ENCODE data around the gene EPHB2. TPM values are rescaled to one million over a fixed set of nuclear protein-coding genes. Genes with fewer than 3 reads are reported as not detected.

EPHB2 gene
- total and polyA plus RNA-seq, 2 of the 13 experiments (the other 11 are each of a cell fraction or from before 2014, with no cell fraction given) = 0.03 to 0.11 TPM

GRCh38 chr1:22809783-22810182 lies 99.1 kb downstream of the EPHB2 start:
- no peak overlapping the region for H2AFZ ChIP-seq (ENCODE audit: low read length)
- no peaks in the 10 kb centered on the region for H3K79me2 ChIP-seq (ENCODE audit: insufficient read depth, low read length)
- FAIRE-seq = no peak
- ATAC-seq = no peak
- no peak overlapping the region for H3K27ac ChIP-seq (ENCODE audit: extremely low read length, insufficient read depth, low read length)
- intact Hi-C loops (cut with micrococcal nuclease; ENCODE audit: unreplicated experiment) = no loop called here
- H3K4me3 ChIP-seq (replicated peaks in 1 of 3; ENCODE audit: insufficient read depth in 1 of 3, low read depth in 2 of 3, low read length in 3 of 3) = no peak overlapping the region
- BruUV-seq (replicated peaks) = no TSS peak
- H3K4me2 ChIP-seq (ENCODE audit: low read depth, low read length) = no peak overlapping the region
- no peak for DNase-seq (ENCODE audit: low spot score)
- 37% methylated on average over 3 of the region's 4 CpGs for whole genome bisulfite sequencing (ENCODE audit: low lambda C conversion rate)
- no peaks in the 10 kb centered on the region for H3K36me3 ChIP-seq (replicated peaks in 1 of 2; ENCODE audit: control insufficient read depth in 1 of 2, insufficient read depth in 2 of 2, low read length in 2 of 2)
- H3K9me3 ChIP-seq (ENCODE audit: low read length) = no peaks in the 10 kb centered on the region
- ChIA-PET POLR2A (no interaction called here), CTCF (ENCODE audit: low intra/inter-chr PET ratio, low total read pairs) (no interaction called here)
- H4K20me1 ChIP-seq (ENCODE audit: insufficient read depth, low read length) = no peaks in the 10 kb centered on the region
- no peak overlapping the region for H3K9ac ChIP-seq (ENCODE audit: insufficient read depth, low read depth, low read length)
- in situ Hi-C loops (cut with HindIII; ENCODE audit: extremely low pct_ligation_motif_present, low pct_unique_long_range_greater_than_20kb) = no loop called here
- no peak for TF ChIP-seq THYN1 (CRISPR knock-in tag; IDR thresholded peaks at IDR 0.05; ENCODE audit: borderline replicate concordance, low read depth)
- no peak for TF ChIP-seq TSC22D2 (CRISPR knock-in tag; IDR thresholded peaks at IDR 0.05; ENCODE audit: borderline replicate concordance)
- no peak for TF ChIP-seq MXI1 (IDR thresholded peaks at IDR 0.05; ENCODE audit: borderline replicate concordance, low read depth, low read length)
- TF ChIP-seq PAX8 (CRISPR knock-in tag; IDR thresholded peaks at IDR 0.05; ENCODE audit: borderline replicate concordance) = no peak
- no peak for TF ChIP-seq SKI (IDR thresholded peaks at IDR 0.05; ENCODE audit: partially characterized antibody)
- TF ChIP-seq ZNF639 (CRISPR knock-in tag; conservative IDR thresholded peaks at IDR 0.05) = no peak
- peaks cover 0 to 10% of the 10 kb centered on the region in 2 experiments; a peak in 3 of 5 replicates for H3K27me3 ChIP-seq (ENCODE audit: control insufficient read depth in 1 of 2, insufficient read depth in 2 of 2, low read length in 2 of 2)
- H3K4me1 ChIP-seq (ENCODE audit: insufficient read depth, low read length) = no peaks in the 10 kb centered on the region

- Histone ChIP-seq H3K4me3 (replicated peaks in 1 of 3; ENCODE audit: insufficient read depth in 1 of 3, low read depth in 2 of 3, low read length in 3 of 3) (no peak overlapping the region), H3K79me2 (ENCODE audit: insufficient read depth, low read length) (no peaks in the 10 kb centered on the region), H3K4me1 (ENCODE audit: insufficient read depth, low read length) (no peaks in the 10 kb centered on the region), H4K20me1 (ENCODE audit: insufficient read depth, low read length) (no peaks in the 10 kb centered on the region), H3K9ac (ENCODE audit: insufficient read depth, low read depth, low read length) (no peak overlapping the region), H3K36me3 (replicated peaks in 1 of 2; ENCODE audit: control insufficient read depth in 1 of 2, insufficient read depth in 2 of 2, low read length in 2 of 2) (no peaks in the 10 kb centered on the region), H3K27me3 (ENCODE audit: control insufficient read depth in 1 of 2, insufficient read depth in 2 of 2, low read length in 2 of 2) (peaks cover 0 to 10% of the 10 kb centered on the region in 2 experiments; a peak in 3 of 5 replicates), H2AFZ (ENCODE audit: low read length) (no peak overlapping the region), H3K27ac (ENCODE audit: extremely low read length, insufficient read depth, low read length) (no peak overlapping the region), H3K9me3 (ENCODE audit: low read length) (no peaks in the 10 kb centered on the region), H3K4me2 (ENCODE audit: low read depth, low read length) (no peak overlapping the region)
- CTCF ChIA-PET (ENCODE audit: low intra/inter-chr PET ratio, low total read pairs) = no interaction called here
- FAIRE-seq (no peak), DNase-seq (ENCODE audit: low spot score) (no peak), ATAC-seq (no peak)
- POLR2A ChIA-PET = no interaction called here
- in situ Hi-C loops (cut with HindIII; ENCODE audit: extremely low pct_ligation_motif_present, low pct_unique_long_range_greater_than_20kb) = no loop called here
- intact Hi-C loops (cut with micrococcal nuclease; ENCODE audit: unreplicated experiment) = no loop called here
- WGBS (ENCODE audit: low lambda C conversion rate) = 0% methylated on average over 2 of the region's 2 CpGs
- BruUV-seq (replicated peaks) = no TSS peak
- TF ChIP-seq KLF13 (CRISPR knock-in tag; IDR thresholded peaks at IDR 0.05) (no peak), HNRNPK (IDR thresholded peaks at IDR 0.05; ENCODE audit: low read depth, low read length, poor library complexity, severe bottlenecking) (no peak), REST (IDR thresholded peaks at IDR 0.05; ENCODE audit: borderline replicate concordance in 1 of 2, low read depth in 1 of 2, low read length in 2 of 2) (no peak)
These were observed 99.7 kb downstream of the EPHB2 start for GRCh38 chr1:22810378-22810777.

Measured in HepG2 (cell line).